Hepatocyte (in vitro differentiated cells): ENCODE data around the gene PRRT4. TPM values are rescaled to one million over a fixed set of nuclear protein-coding genes. Genes with fewer than 3 reads are reported as not detected.

Source experiments
- DNase-seq: peaks from one replicate; pipeline ENCODE4 v3.0.0-alpha.2; 2016; ENCODE audit warnings: low spot score
- H2AFZ ChIP-seq: fragments of 200-600 bp; sonication (generic); 2 replicates; pipeline ENCODE4 v1.6.0; 2016; ENCODE audit warnings: antibody characterized with exemption, mild to moderate bottlenecking
- H3K27ac ChIP-seq: fragments of 200-600 bp; sonication (generic); 2 replicates; pipeline ENCODE4 v1.5.1; 2016; ENCODE audit warnings: mild to moderate bottlenecking
- H3K27me3 ChIP-seq: fragments of 200-600 bp; sonication (generic); 2 replicates; pipeline ENCODE4 v1.6.1; 2016
- H3K36me3 ChIP-seq: fragments of 200-600 bp; sonication (generic); replicated peaks from 2 replicates; pipeline ENCODE4 v1.5.1; 2016; ENCODE audit warnings: low read depth; ENCODE audit not compliant: insufficient read depth
- H3K4me1 ChIP-seq: fragments of 200-600 bp; sonication (generic); 2 replicates; pipeline ENCODE4 v1.5.1; 2016; ENCODE audit warnings: mild to moderate bottlenecking, moderate library complexity; ENCODE audit not compliant: insufficient read depth
- H3K4me2 ChIP-seq: fragments of 200-600 bp; sonication (generic); 2 replicates; pipeline ENCODE4 v1.6.0; 2016
- H3K4me3 ChIP-seq: fragments of 200-600 bp; sonication (generic); 2 replicates; pipeline ENCODE4 v1.5.1; 2016; ENCODE audit warnings: mild to moderate bottlenecking
- H3K79me2 ChIP-seq: fragments of 200-600 bp; sonication (generic); 2 replicates; pipeline ENCODE4 v1.6.0; 2017; ENCODE audit warnings: mild to moderate bottlenecking
- H3K9me2 ChIP-seq: fragments of 200-600 bp; sonication (generic); replicated peaks from 2 replicates; pipeline ENCODE4 v1.6.0; 2017; ENCODE audit warnings: mild to moderate bottlenecking; ENCODE audit not compliant: insufficient read depth
- H3K9me3 ChIP-seq: fragments of 200-600 bp; sonication (generic); 2 replicates; pipeline ENCODE4 v1.5.1; 2016; ENCODE audit warnings: low read depth, mild to moderate bottlenecking
- H4K20me1 ChIP-seq: fragments of 200-600 bp; sonication (generic); 2 replicates; pipeline ENCODE4 v1.6.0; 2016; ENCODE audit warnings: mild to moderate bottlenecking; ENCODE audit not compliant: insufficient read depth, poor library complexity, severe bottlenecking
- EZH2 ChIP-seq: fragments of 200-600 bp; sonication (generic); IDR thresholded peaks from 2 replicates; pipeline ENCODE4 v1.6.1; 2016; ENCODE audit warnings: antibody characterized with exemption, mild to moderate bottlenecking, borderline replicate concordance
- EZH2phosphoT487 ChIP-seq: fragments of 200-600 bp; sonication (generic); IDR thresholded peaks from one replicate; pipeline ENCODE4 v1.6.1; 2018; ENCODE audit warnings: antibody characterized with exemption, mild to moderate bottlenecking, low read depth, moderate library complexity; ENCODE audit not compliant: unreplicated experiment, severe bottlenecking
- WGBS: methylation state at CpG from one replicate; pipeline ENCODE4 v1.1.6; 2016; ENCODE audit warnings: low lambda C conversion rate; ENCODE audit errors: missing lambda C conversion rate; 5-methylcytosine and 5-hydroxymethylcytosine counted together
- polyA plus RNA-seq: library from polyadenylated mRNA; unstranded; fragments of >200 nt; fragmentation: Nextera tagmentation; extraction: Ambion mirVana; gene quantifications from 2 replicates; pipeline ENCODE4 v1.2.1, GENCODE V29; 2016
- total RNA-seq: library from RNA; depleted of rRNA; stranded (reverse); fragments of >200 nt; gene quantifications from 2 replicates; pipeline ENCODE4 v1.2.3, GENCODE V29; 2014
- TF ChIP-seq, protein P1 (sequence below): fragments of 200-600 bp; sonication (generic); IDR thresholded peaks from 2 replicates; pipeline ENCODE4 v1.5.1; 2016; ENCODE audit warnings: antibody characterized with exemption, mild to moderate bottlenecking; ENCODE audit not compliant: poor library complexity

The PRRT4 gene
- total and polyA plus RNA-seq, 2 experiments from 2014 or later, result 2.2 to 4.1 TPM

- H4K20me1 ChIP-seq, result no peaks in the 10 kb centered on the region
- no peak for DNase-seq
- H3K4me1 ChIP-seq, result no peaks in the 10 kb centered on the region
- no peaks in the 10 kb centered on the region for H3K9me3 ChIP-seq
- WGBS, result 45% methylated on average over 51 of the region's 97 CpGs
- H3K36me3 ChIP-seq, result no peaks in the 10 kb centered on the region
- peaks cover 51% of the 10 kb centered on the region for H3K27me3 ChIP-seq
- H3K9me2 ChIP-seq, result no peaks in the 10 kb centered on the region
- TF ChIP-seq EZH2phosphoT487, result no peak
- peak; percentile 30 for TF ChIP-seq EZH2
- H3K4me3 ChIP-seq, result no peak overlapping the region
- H3K4me2 ChIP-seq, result peak overlapping the region; percentile 33
- no peak overlapping the region for H2AFZ ChIP-seq
- H3K79me2 ChIP-seq, result no peaks in the 10 kb centered on the region
- no peak overlapping the region for H3K27ac ChIP-seq
These were observed 10.0 kb downstream of the PRRT4 start for GRCh38 chr7:128351296-128352152.

GRCh38 chr7:128350708-128351295 is 10.7 kb downstream of the PRRT4 start:
- Histone ChIP-seq H3K4me2 (no peak overlapping the region), H3K9me2 (no peaks in the 10 kb centered on the region), H4K20me1 (no peaks in the 10 kb centered on the region), H3K4me3 (no peak overlapping the region), H3K9me3 (no peaks in the 10 kb centered on the region), H3K36me3 (no peaks in the 10 kb centered on the region), H3K27me3 (peaks cover 51% of the 10 kb centered on the region), H2AFZ (no peak overlapping the region), H3K79me2 (no peaks in the 10 kb centered on the region), H3K4me1 (no peaks in the 10 kb centered on the region), H3K27ac (no peak overlapping the region)
- TF ChIP-seq, protein P1, sequence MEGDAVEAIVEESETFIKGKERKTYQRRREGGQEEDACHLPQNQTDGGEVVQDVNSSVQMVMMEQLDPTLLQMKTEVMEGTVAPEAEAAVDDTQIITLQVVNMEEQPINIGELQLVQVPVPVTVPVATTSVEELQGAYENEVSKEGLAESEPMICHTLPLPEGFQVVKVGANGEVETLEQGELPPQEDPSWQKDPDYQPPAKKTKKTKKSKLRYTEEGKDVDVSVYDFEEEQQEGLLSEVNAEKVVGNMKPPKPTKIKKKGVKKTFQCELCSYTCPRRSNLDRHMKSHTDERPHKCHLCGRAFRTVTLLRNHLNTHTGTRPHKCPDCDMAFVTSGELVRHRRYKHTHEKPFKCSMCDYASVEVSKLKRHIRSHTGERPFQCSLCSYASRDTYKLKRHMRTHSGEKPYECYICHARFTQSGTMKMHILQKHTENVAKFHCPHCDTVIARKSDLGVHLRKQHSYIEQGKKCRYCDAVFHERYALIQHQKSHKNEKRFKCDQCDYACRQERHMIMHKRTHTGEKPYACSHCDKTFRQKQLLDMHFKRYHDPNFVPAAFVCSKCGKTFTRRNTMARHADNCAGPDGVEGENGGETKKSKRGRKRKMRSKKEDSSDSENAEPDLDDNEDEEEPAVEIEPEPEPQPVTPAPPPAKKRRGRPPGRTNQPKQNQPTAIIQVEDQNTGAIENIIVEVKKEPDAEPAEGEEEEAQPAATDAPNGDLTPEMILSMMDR, result no peak
- no peak for TF ChIP-seq EZH2
- TF ChIP-seq EZH2phosphoT487, result no peak
- WGBS, result 89% methylated on average over 29 of the region's 35 CpGs
- no peak for DNase-seq

- Histone ChIP-seq H3K27ac (no peak overlapping the region), H3K27me3 (peaks cover 46% of the 10 kb centered on the region), H3K9me3 (no peaks in the 10 kb centered on the region), H3K4me1 (no peaks in the 10 kb centered on the region), H3K4me2 (no peak overlapping the region), H4K20me1 (no peaks in the 10 kb centered on the region), H3K36me3 (no peaks in the 10 kb centered on the region), H3K4me3 (no peak overlapping the region), H2AFZ (no peak overlapping the region), H3K79me2 (no peaks in the 10 kb centered on the region), H3K9me2 (no peaks in the 10 kb centered on the region)
- 44% methylated on average over 4 of the region's 4 CpGs for WGBS
- no peak for DNase-seq
- TF ChIP-seq EZH2phosphoT487 (no peak), EZH2 (no peak)
- TF ChIP-seq, protein P1, result no peak
These were observed 12.0 kb downstream of the PRRT4 start for GRCh38 chr7:128349466-128349825.

GRCh38 chr7:128347647-128348097 is 13.8 kb downstream of the PRRT4 start:
- WGBS, result 17% methylated on average over 2 of the region's 2 CpGs
- Histone ChIP-seq H4K20me1 (no peaks in the 10 kb centered on the region), H3K79me2 (peaks cover 7% of the 10 kb centered on the region), H3K9me2 (no peaks in the 10 kb centered on the region), H3K4me2 (no peak overlapping the region), H3K4me3 (no peak overlapping the region), H3K36me3 (no peaks in the 10 kb centered on the region), H3K27ac (no peak overlapping the region), H3K27me3 (peaks cover 33% of the 10 kb centered on the region), H2AFZ (no peak overlapping the region), H3K9me3 (no peaks in the 10 kb centered on the region), H3K4me1 (peaks cover 2% of the 10 kb centered on the region)
- peak; percentile 58 for DNase-seq
- TF ChIP-seq EZH2phosphoT487, result no peak
- TF ChIP-seq, protein P1, result peak; percentile 67
